ENCODE measurements around the gene SLC43A2. TPM values are rescaled to one million over a fixed set of nuclear protein-coding genes. Genes with fewer than 3 reads are reported as not detected.

SLC43A2 gene
- total and polyA plus RNA-seq, 2 of the 13 experiments (the other 11 are each of a cell fraction or from before 2014, with no cell fraction given): 7.3 to 20.0 TPM

GRCh38 chr17:1649844-1650501, 21.3 kb upstream of the SLC43A2 start, which contains the start of gene RILP (continued):
- TF ChIP-seq ASH2L (IDR thresholded peaks at IDR 0.05; ENCODE audit: insufficient read length, low read depth, low read length) (peak; percentile 47), RORA (CRISPR knock-in tag; IDR thresholded peaks at IDR 0.05) (no peak), SUZ12 (IDR thresholded peaks at IDR 0.05; ENCODE audit: low read depth, low read length) (no peak), ZFX (CRISPR knock-in tag; IDR thresholded peaks at IDR 0.05; ENCODE audit: low read depth) (peak; percentile 73), KAT7 (CRISPR knock-in tag; IDR thresholded peaks at IDR 0.05; ENCODE audit: borderline replicate concordance) (no peak), ZBTB25 (CRISPR knock-in tag; IDR thresholded peaks at IDR 0.05) (0 out of 2 replicates have a peak, but pooled peaks have one; percentile 66), SKI (IDR thresholded peaks at IDR 0.05; ENCODE audit: partially characterized antibody) (peak; percentile 79), SOX13 (IDR thresholded peaks at IDR 0.05) (no peak), SOX13 (CRISPR knock-in tag; conservative IDR thresholded peaks at IDR 0.05 in 1 of 2, IDR thresholded peaks at IDR 0.05 in 1 of 2) (no peak; a peak in 2 of 4 replicates), ATF3 (CRISPR knock-in tag; IDR thresholded peaks at IDR 0.05) (no peak), ZNF274 (CRISPR knock-in tag; IDR thresholded peaks at IDR 0.05) (no peak), MXI1 (IDR thresholded peaks at IDR 0.05; ENCODE audit: borderline replicate concordance, low read depth, low read length) (peak; percentile 83; the same call in 1 of the 3 replicates), KMT2B (CRISPR knock-in tag; IDR thresholded peaks at IDR 0.05) (no peak), REST (IDR thresholded peaks at IDR 0.05; ENCODE audit: borderline replicate concordance in 1 of 2, low read depth in 1 of 2, low read length in 2 of 2) (no peak; a peak in 1 of 4 replicates), MED1 (CRISPR knock-in tag; IDR thresholded peaks at IDR 0.05) (peak; percentile 86), ATF4 (CRISPR knock-in tag; IDR thresholded peaks at IDR 0.05) (0 out of 4 replicates have a peak, but pooled peaks of 1 of the 2 experiments have one; percentile 38), E2F2 (CRISPR knock-in tag; IDR thresholded peaks at IDR 0.05; ENCODE audit: borderline replicate concordance) (no peak), TBL1XR1 (IDR thresholded peaks at IDR 0.05; ENCODE audit: borderline replicate concordance, low read length, partially characterized antibody) (no peak), ETS1 (CRISPR knock-in tag; IDR thresholded peaks at IDR 0.05) (no peak), NFIB (CRISPR knock-in tag; IDR thresholded peaks at IDR 0.05; ENCODE audit: borderline replicate concordance) (no peak), ZNF879 (CRISPR knock-in tag; IDR thresholded peaks at IDR 0.05) (no peak)

Data from HepG2 (cell line).